IMR-90 (cell line): ENCODE data around the gene EGFR. TPM values are rescaled to one million over a fixed set of nuclear protein-coding genes. Genes with fewer than 3 reads are reported as not detected.
A peak's percentile ranks its signal among the peaks of the same experiment; 100 is the strongest.

ENCODE experiments used
- ATAC-seq: fragments of 200-7000 bp; cut with Tn5 transposase; 2 replicates; pipeline ENCODE4 v1.9.1; 2020; ENCODE audit warnings: low read depth, mild to moderate bottlenecking, moderate library complexity
- BruUV-seq: library from RNA; stranded (reverse); fragments of 400-500 nt; replicated peaks from 2 replicates; lab custom pipeline; 2021; lab: Mats Ljungman, UMichigan
- CTCF ChIA-PET: fragments of 300-600 bp; formaldehyde crosslinking; extraction: SDS; loops from one replicate; lab custom pipeline; 2021; ENCODE audit warnings: antibody characterized with exemption; lab: Yijun Ruan, JAX
- POLR2A ChIA-PET: fragments of 300-600 bp; sonication (Branson Sonifier 250); formaldehyde crosslinking; loops from one replicate; lab custom pipeline; 2022; ENCODE audit warnings: antibody characterized with exemption; ENCODE audit not compliant: unreplicated experiment; lab: Charles Lee
- DNase-seq: peaks from one replicate; pipeline ENCODE4 v3.0.0; 2013
- H2AFZ ChIP-seq: replicated peaks from 2 replicates; pipeline ENCODE3; 2013; ENCODE audit warnings: low read length, mild to moderate bottlenecking; ENCODE audit not compliant: poor library complexity
- H2AK5ac ChIP-seq: 2 replicates; pipeline ENCODE4 v1.6.1; 2013; ENCODE audit warnings: low read depth, low read length, inconsistent platforms
- H2AK9ac ChIP-seq: replicated peaks from 2 replicates; pipeline ENCODE3; 2013; ENCODE audit warnings: mild to moderate bottlenecking, low read depth, low read length, moderate library complexity; ENCODE audit not compliant: poor library complexity
- H2BK120ac ChIP-seq: 2 replicates; pipeline ENCODE4 v1.6.1; 2013; ENCODE audit warnings: low read depth, low read length, inconsistent platforms
- H2BK15ac ChIP-seq: 3 replicates; pipeline ENCODE4 v1.6.1; 2013; ENCODE audit warnings: low read depth, low read length, inconsistent platforms
- H2BK20ac ChIP-seq: 2 replicates; pipeline ENCODE4 v1.6.1; 2013; ENCODE audit warnings: low read depth, mild to moderate bottlenecking, inconsistent platforms, low read length, moderate library complexity
- H2BK5ac ChIP-seq: 2 replicates; pipeline ENCODE4 v1.6.1; 2013; ENCODE audit warnings: mild to moderate bottlenecking, low read depth, low read length, inconsistent platforms; ENCODE audit not compliant: poor library complexity, severe bottlenecking
- H3K14ac ChIP-seq: replicated peaks from 2 replicates; pipeline ENCODE4 v1.6.1; 2013; ENCODE audit warnings: low read depth, low read length, inconsistent platforms
- H3K18ac ChIP-seq: 2 replicates; pipeline ENCODE4 v1.6.1; 2013; ENCODE audit warnings: low read depth, low read length, control low read depth
- H3K23ac ChIP-seq: 2 replicates; pipeline ENCODE4 v1.6.1; 2013; ENCODE audit warnings: low read depth, low read length, inconsistent platforms
- H3K27ac ChIP-seq: 2 replicates; pipeline ENCODE4 v1.5.1; 2013; ENCODE audit warnings: mild to moderate bottlenecking, control low read depth, low read length; ENCODE audit not compliant: insufficient read depth
- H3K27me3 ChIP-seq: 2 replicates; pipeline ENCODE4 v1.6.1; 2013; ENCODE audit warnings: low read length; ENCODE audit not compliant: control insufficient read depth, insufficient read depth
- H3K36me3 ChIP-seq: 2 replicates; pipeline ENCODE4 v1.6.1; 2013; ENCODE audit warnings: low read length, mixed read lengths; ENCODE audit not compliant: control insufficient read depth, insufficient read depth
- H3K4ac ChIP-seq: 2 replicates; pipeline ENCODE4 v1.6.1; 2013; ENCODE audit warnings: low read depth, low read length, inconsistent platforms
- H3K4me1 ChIP-seq: 2 replicates; pipeline ENCODE4 v1.6.1; 2013; ENCODE audit warnings: low read length, mixed read lengths; ENCODE audit not compliant: control insufficient read depth, insufficient read depth
- H3K4me2 ChIP-seq: 2 replicates; pipeline ENCODE4 v1.6.1; 2013; ENCODE audit warnings: low read depth, mild to moderate bottlenecking, control low read depth, low read length, moderate library complexity
- H3K4me3 ChIP-seq: 2 replicates; pipeline ENCODE4 v1.5.1; 2013; ENCODE audit warnings: low read depth, mild to moderate bottlenecking, control low read depth, low read length, moderate library complexity; ENCODE audit not compliant: insufficient read depth
- H3K56ac ChIP-seq: 2 replicates; pipeline ENCODE4 v1.6.1; 2013; ENCODE audit warnings: low read length, inconsistent platforms; ENCODE audit not compliant: insufficient read depth; ENCODE audit errors: extremely low read depth
- H3K79me1 ChIP-seq, 2 experiments: 2 replicates each; pipeline ENCODE4 v1.6.1; 2013; ENCODE audit warnings: low read length in 2 of 2, inconsistent platforms in 1 of 2, low read depth in 1 of 2
- H3K9ac ChIP-seq: 2 replicates; pipeline ENCODE4 v1.6.1; 2013; ENCODE audit warnings: low read depth, low read length, control low read depth
- H3K9me1 ChIP-seq: 2 replicates; pipeline ENCODE4 v1.6.1; 2013; ENCODE audit warnings: low read length, inconsistent platforms; ENCODE audit not compliant: insufficient read depth
- H3K9me3 ChIP-seq: 2 replicates; pipeline ENCODE4 v1.6.1; 2013; ENCODE audit warnings: low read length; ENCODE audit not compliant: control insufficient read depth, insufficient read depth
- H4K20me1 ChIP-seq: 2 replicates; pipeline ENCODE4 v1.6.1; 2013; ENCODE audit warnings: low read length, inconsistent platforms; ENCODE audit not compliant: insufficient read depth
- H4K5ac ChIP-seq: 2 replicates; pipeline ENCODE4 v1.6.1; 2013; ENCODE audit warnings: mild to moderate bottlenecking, low read depth, low read length, control low read depth
- H4K8ac ChIP-seq, 2 experiments: 2 replicates each; pipeline ENCODE4 v1.6.1; 2013; ENCODE audit warnings: low read depth in 2 of 2, low read length in 2 of 2, control low read depth in 1 of 2, inconsistent platforms in 1 of 2
- H4K91ac ChIP-seq: 2 replicates; pipeline ENCODE4 v1.6.1; 2013; ENCODE audit warnings: low read depth, low read length, inconsistent platforms; ENCODE audit not compliant: insufficient read depth
- CEBPB ChIP-seq: IDR thresholded peaks from 2 replicates; pipeline ENCODE4 v1.6.1; 2012; ENCODE audit warnings: low read depth, low read length, improper control_type of control experiment
- CHD1 ChIP-seq: IDR thresholded peaks from 2 replicates; pipeline ENCODE4 v1.6.1; 2012; ENCODE audit warnings: low read depth, low read length, improper control_type of control experiment
- ELK1 ChIP-seq: fragments of 150-350 bp; IDR thresholded peaks from 2 replicates; pipeline ENCODE4 v1.6.1; 2016; ENCODE audit warnings: low read depth, mild to moderate bottlenecking, low read length, moderate library complexity, borderline replicate concordance
- MXI1 ChIP-seq: IDR thresholded peaks from 2 replicates; pipeline ENCODE4 v1.6.1; 2012; ENCODE audit warnings: low read depth, mild to moderate bottlenecking, low read length, moderate library complexity, borderline replicate concordance
- NFE2L2 ChIP-seq: fragments of 150-350 bp; IDR thresholded peaks from 2 replicates; pipeline ENCODE4 v1.6.1; 2016; ENCODE audit warnings: low read depth, mild to moderate bottlenecking, low read length
- SMC3 ChIP-seq: fragments of 150-350 bp; IDR thresholded peaks from 2 replicates; pipeline ENCODE4 v1.6.1; 2016; ENCODE audit warnings: low read depth, mild to moderate bottlenecking, antibody characterized with exemption, low read length, moderate library complexity
- USF2 ChIP-seq: fragments of 150-350 bp; IDR thresholded peaks from 2 replicates; pipeline ENCODE4 v1.6.1; 2017; ENCODE audit warnings: mild to moderate bottlenecking, antibody characterized with exemption, low read length, low read depth
- WGBS, 2 experiments: methylation state at CpG; one replicate each; pipeline versions ENCODE4 v1.1.5 to v1.1.7; 2013; ENCODE audit warnings: missing lambda C conversion rate in 2 of 2; ENCODE audit not compliant: insufficient read length in 1 of 2; ENCODE audit errors: extremely low coverage in 2 of 2; 5-methylcytosine and 5-hydroxymethylcytosine counted together
- dilution Hi-C: fragments of 300-500 bp; cut with HindIII; formaldehyde crosslinking; loops from one replicate; pipeline ENCODE4 v1.14.3; 2018; ENCODE audit warnings: low sequenced_read_pairs; ENCODE audit not compliant: unreplicated experiment
- in situ Hi-C: fragments of 300-500 bp; cut with MboI; formaldehyde crosslinking; loops from 3 replicates; pipeline ENCODE4 v1.14.3; 2019; ENCODE audit warnings: low sequenced_read_pairs, inconsistent platforms, mixed read lengths
- intact Hi-C: fragments of 100-400 bp; cut with micrococcal nuclease; formaldehyde crosslinking; loops from 2 replicates; pipeline ENCODE4 v1.10.0; 2022
- polyA plus RNA-seq, 3 experiments: library from polyadenylated mRNA; depleted of rRNA; stranded (reverse); fragments of >200 nt; gene quantifications; 2 replicates each; pipeline ENCODE4 v1.2.3, GENCODE V29; 2012; ENCODE audit warnings: low replicate concordance in 1 of 3
- total RNA-seq: library from RNA; depleted of rRNA; stranded (reverse); fragments of >200 nt; gene quantifications from 2 replicates; pipeline ENCODE4 v1.2.3, GENCODE V29; 2012

Gene EGFR
- total and polyA plus RNA-seq, 2 of the 4 experiments (the other 2 are of a cell fraction) = 36.9 to 60.4 TPM

GRCh38 chr7:55075464-55076021 lies 56.7 kb downstream of the EGFR start:
- Histone ChIP-seq H3K4me2 (no peak overlapping the region), H3K79me1 (peaks cover 25 to 91% of the 10 kb centered on the region in 2 experiments), H4K5ac (peak overlapping the region; percentile 19; the same call in 1 of the 2 replicates), H3K27ac (no peak overlapping the region), H4K20me1 (peaks cover 21% of the 10 kb centered on the region), H3K18ac (no peak overlapping the region), H2BK20ac (peak overlapping the region; percentile 6; the same call in 1 of the 2 replicates), H2AK5ac (peak overlapping the region; percentile 37), H2AK9ac (no peak overlapping the region), H4K8ac (peak overlapping the region; percentile 28 to 64; a peak in 3 of 4 replicates), H3K9me3 (no peaks in the 10 kb centered on the region), H3K14ac (0 out of 2 replicates have a peak overlapping the region, but pooled peaks have one; percentile 10), H3K4ac (peak overlapping the region; percentile 14; the same call in 1 of the 2 replicates), H2BK5ac (no peak overlapping the region), H3K23ac (peak overlapping the region; percentile 20; the same call in 1 of the 2 replicates), H3K4me3 (no peak overlapping the region), H3K9ac (no peak overlapping the region), H3K36me3 (peaks cover 7% of the 10 kb centered on the region), H3K27me3 (no peaks in the 10 kb centered on the region), H3K9me1 (peaks cover 31% of the 10 kb centered on the region), H3K4me1 (peaks cover 25% of the 10 kb centered on the region), H3K56ac (no peak overlapping the region), H2AFZ (no peak overlapping the region), H4K91ac (no peak overlapping the region), H2BK120ac (no peak overlapping the region), H2BK15ac (no peak overlapping the region; the same call in 2 of the 3 replicates)
- no peak for TF ChIP-seq CEBPB
- TF ChIP-seq NFE2L2 = no peak
- no peak for TF ChIP-seq MXI1
- no peak for TF ChIP-seq SMC3
- no peak for TF ChIP-seq ELK1
- no peak for TF ChIP-seq USF2
- TF ChIP-seq CHD1 = no peak
- no peak for DNase-seq
- dilution Hi-C loops = no loop called here
- no peak for ATAC-seq
- BruUV-seq = no TSS peak
- CTCF ChIA-PET = interaction anchor here (0.6 to 0.8 kb wide), 3 partner anchors 25 to 286 kb away, joined by 3 to 6 read pairs (median 5); partner anchors contain the start of gene EGFR
- POLR2A ChIA-PET = interaction anchor here (0.7 to 1.2 kb wide), 2 partner anchors 11 to 57 kb away, joined by 3 to 15 read pairs; no protein-coding TSS in a partner anchor
- no CpG with 5 or more reads among the region's 5 CpGs for WGBS, 2 experiments
- intact Hi-C loops = no loop called here
- in situ Hi-C loops = no loop called here
